HG02610 (cell line): ENCODE measurements around the gene SOBP.

ENCODE experiments used
- ATAC-seq: cut with Tn5 transposase; IDR thresholded peaks from one replicate; pipeline ENCODE4 v1.9.1; 2021; ENCODE audit warnings: mild to moderate bottlenecking, moderate library complexity; ENCODE audit not compliant: unreplicated experiment

Gene SOBP

DNA sequence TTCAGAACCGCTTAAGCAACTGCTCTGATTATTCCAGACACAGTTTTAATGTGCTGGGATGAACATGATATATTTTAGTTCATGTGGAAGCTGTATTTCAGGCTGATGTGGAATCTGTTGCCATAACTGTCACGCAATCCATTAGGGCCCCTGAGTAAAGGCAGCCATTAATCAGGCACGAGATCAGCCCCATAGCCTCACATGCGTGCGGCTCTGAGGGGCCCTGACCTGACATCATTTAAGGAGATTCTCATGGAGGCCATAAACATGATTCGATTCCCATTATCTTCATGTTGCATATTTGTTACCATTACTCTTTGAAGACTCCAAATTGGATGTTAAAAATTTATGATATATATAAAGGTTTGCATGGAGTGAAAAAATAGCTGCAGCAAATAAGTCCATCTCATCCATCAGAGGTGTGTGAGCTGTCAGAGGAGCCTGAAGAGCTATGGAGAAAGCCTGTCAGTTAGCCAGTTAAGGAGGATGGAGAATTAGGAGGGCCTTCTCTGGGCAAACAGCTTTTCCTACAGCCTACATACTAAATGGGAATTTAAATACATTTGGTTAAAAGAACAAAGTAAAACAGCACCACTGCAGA lies 89.6 kb downstream of the SOBP start:
- ATAC-seq, result no peak

DNA sequence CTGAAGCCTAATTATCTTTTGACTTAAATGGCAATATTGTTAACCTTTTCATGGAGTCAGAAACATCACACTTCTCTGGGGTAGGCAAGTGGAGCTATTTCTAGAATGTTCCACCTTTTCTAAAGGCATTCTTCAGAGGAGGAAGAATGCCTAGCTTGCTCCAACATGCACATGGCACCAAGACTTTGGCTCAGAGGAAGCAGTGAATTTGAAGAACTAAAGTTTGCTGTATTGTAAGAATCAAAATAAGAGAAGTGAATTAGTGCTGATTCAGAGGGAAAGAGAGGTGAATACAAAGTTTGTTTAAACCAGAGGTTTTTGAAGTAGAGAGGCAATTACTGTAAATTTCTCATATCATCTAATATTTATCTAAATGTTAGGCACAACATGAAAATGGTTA lies 92.2 kb downstream of the SOBP start:
- no peak for ATAC-seq

DNA sequence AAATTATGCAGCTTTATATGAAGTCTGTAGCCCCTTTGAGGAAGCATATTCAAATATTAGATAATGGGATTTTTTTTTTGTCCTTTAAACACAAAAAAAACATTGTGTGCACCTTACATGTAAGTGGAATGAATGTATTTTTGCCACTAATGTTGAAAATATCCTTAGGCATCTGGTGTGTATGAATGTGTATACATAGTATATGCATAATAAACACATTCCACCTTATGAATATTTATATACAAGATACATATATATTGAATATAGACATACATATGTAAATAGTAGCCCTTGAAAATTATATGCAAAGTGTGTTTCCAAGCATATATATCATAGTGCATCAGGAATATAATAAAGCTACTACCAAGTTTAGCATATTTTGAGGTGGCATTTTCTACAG lies 94.8 kb downstream of the SOBP start:
- ATAC-seq, result no peak

DNA sequence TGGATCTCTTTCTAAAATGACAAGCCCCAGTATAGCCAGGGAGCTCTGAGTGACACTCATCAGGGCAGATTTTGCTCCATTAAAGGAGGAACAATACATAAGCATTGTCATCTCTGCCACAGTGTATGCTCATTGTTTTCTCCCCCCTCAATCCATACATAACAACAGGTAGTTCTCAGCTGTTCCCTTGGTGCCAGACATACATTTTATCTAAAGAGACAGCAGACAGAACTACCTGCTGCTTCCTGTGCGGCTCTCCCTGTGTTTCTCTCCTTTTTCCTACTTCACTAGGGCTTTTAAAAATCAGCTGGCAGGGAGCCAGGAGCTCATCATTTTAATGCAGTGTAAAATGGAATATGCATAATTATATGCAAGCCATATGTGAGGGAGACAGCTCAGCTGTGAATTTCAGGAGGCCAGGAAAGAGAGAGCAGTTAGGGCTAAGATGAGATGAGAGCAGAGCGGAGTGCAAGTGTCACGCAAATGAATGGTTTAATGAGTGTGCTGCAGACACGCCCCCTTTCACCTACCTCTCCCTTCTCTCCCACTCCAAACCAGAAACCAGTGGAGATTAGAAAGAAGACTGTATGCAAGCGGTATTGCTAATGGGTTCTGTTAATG lies 96.0 kb downstream of the SOBP start:
- ATAC-seq, result no peak

DNA sequence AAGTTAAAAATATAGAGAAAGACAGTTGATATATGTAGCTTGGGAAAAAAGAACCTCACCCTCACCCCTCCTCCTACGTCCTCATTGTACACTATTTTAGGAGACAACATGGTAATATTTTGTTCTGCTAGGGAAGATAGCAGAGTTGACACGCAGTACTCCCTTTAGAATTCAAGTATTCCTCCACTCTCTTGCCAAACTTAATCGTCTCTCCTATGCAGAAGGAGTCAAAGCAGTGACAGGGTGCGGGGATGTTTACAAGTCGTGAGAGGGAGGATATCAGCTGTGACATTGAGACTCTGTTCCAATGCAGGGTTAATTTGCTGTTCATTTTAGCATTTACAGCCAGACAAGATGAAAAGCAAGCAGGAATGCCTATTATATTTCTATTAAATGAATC lies 97.5 kb downstream of the SOBP start:
- ATAC-seq, result no peak

DNA sequence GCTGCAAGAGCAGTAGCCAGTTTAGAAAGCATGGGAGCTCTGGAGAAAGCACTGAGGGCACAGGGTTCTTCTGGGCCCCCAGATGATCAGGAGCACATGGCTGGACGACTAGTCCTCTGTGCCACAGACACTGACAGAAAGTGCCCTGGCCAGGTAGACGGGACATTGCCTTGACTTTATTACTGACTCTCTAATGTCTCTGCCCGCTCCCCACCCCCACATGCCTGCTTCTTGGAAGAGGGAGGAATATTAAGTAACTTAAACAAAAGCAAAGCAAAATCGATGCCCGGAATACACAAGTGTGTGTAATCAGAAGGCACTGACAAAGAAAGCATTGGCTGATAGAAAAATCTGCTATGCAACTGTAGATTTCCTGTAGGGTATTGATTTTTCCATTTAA lies 99.3 kb downstream of the SOBP start:
- ATAC-seq, result no peak

DNA sequence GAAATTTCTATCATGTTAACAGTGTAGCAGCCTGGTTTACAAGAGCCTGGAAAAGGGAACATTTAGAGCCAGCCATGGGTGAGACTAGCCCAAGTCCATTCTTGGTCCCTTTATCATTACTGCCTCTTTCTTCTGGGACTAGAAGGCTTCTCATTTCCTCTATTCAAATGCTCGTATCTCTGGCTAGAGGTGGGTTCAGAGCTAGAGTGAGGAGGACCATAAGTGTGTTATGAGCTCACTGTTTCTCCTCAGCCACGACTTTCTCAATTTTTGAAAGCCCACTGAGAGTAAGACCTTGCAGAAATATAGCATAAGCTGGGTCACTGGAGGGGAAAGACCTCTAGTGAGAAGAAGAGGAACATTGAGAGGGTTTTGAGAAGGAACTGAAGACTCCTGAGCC lies 100.0 kb downstream of the SOBP start:
- ATAC-seq, result no peak

DNA sequence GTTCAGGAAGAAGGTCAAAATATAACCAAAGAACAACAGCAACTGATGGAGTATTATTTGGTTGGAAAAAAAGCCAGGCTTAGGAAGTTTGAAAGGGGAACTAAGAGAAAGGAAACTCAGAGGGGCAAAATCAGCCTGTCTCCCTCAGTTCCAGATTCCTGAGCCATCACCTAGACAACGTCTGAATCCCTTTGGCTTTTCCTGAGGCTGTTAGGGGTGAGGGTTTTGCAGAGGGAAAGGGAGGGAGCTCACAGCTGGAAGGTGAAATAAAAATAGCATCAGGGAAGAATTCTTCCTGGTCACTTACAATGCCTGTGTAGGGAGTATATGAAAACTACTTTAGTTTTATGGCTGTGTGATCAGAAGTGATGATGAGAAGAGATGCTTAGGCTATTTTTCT lies 100.5 kb downstream of the SOBP start:
- ATAC-seq, result no peak

DNA sequence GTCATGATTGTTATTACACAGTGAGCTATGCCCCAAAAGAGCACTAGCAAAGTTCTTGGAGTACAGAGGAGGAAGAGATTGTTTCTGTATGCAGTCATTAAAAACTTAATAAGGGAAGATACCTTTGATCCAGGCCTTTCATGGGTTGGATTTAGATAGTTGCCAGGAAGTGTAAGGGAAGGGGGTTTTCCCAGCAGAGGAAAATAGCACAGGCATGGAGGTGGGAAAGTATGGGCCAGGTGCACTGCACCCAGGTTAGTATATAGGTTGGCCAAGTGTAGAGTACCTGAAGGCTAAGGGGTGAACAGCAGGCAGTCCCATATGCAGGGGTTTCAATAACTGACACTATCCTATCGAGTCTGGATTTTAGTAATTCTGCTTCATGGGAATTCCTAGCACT lies 101.4 kb downstream of the SOBP start:
- no peak for ATAC-seq

DNA sequence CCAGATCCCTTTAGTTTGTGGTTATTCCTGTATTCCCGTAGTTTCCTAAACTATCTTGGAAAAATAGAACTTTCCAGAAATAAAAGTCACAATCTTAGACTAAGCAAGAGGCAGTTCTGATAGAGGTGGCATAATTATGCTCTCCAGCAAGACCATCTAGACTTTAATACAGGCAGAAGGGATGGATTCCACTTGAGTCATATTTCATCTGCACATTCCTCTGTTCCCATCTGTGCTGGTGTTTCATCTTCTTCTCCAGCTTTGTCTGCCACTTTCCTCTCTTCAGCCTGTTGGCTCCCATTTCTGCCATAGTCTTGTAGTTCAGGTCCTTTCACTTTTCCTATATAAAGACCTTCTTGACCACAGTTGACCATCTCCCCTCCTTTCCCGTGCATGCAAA lies 102.9 kb downstream of the SOBP start:
- no peak for ATAC-seq

DNA sequence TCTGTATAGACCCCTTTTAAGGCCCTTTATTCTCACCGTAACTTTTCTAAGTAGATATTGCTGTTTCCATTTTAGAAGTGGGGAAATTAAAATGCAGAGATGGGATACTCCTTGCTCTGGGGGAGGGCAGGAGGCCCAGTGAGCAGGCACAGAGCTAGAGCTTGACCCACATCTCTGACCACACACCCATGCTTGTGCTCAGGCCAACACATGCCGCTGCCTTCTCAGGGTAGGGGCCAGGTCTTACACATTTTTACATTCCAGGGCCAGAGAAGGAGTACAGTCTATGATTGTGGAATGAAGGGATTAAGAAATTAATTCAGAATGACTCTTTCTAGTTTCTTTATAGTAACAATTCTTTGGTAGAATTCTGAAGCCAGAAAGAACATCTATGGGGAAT lies 104.8 kb downstream of the SOBP start:
- ATAC-seq, result no peak

DNA sequence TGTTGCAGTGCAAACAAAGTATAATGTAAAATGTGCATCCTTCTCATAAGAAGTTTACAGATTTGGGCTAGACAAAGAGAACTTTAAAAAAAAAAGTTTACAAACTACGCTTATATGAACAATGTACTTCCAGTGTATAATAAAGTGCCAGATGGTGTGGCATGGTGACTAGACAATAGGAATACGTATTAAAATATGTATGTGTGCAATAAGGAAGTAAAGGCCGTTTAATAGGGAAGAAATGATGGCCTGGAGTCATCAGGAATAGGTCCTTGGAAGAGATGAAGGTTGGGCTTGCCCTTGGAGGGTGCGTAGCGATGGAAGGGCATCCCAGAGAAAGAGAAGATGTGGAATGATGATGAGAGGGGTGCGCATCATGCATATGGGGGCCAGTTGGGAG lies 108.2 kb downstream of the SOBP start:
- ATAC-seq, result no peak

DNA sequence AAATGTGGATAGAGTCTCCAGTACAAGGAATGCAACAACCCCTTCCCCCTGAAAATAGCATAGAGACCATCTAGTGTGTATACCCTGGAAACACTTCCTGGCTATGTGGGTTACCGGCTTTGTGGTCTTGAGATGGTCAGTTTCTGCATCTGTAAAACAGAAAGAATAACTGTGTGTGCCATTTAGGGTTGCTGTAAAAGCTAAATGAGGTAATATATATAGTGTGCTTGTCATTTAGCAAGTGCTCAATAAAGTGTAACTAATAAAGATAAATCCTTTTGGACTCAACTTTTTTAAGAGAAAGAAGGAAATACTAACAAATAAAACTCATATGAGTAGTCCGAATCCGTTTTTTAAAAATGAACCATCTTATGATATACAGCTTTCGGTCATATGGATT lies 109.1 kb downstream of the SOBP start:
- ATAC-seq, result no peak

DNA sequence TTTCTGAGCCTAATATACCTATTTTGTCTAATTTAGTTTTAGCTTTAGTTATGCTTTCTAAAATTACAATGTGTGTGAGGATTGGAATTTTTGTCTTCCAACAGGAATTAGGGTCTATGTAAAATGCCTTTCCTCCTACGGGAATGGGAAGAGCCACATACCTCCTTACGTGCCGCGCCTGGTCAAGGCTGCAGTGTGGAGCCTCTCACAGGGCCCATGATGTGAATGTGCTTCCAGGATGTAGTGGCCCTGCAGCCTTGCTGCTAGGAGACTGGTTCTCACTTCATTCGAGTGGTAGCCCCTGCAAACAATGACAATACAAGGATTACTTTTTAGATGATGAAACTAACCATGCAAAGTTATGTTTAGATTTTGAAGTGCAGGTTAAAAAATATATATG lies 110.2 kb downstream of the SOBP start:
- ATAC-seq, result no peak

DNA sequence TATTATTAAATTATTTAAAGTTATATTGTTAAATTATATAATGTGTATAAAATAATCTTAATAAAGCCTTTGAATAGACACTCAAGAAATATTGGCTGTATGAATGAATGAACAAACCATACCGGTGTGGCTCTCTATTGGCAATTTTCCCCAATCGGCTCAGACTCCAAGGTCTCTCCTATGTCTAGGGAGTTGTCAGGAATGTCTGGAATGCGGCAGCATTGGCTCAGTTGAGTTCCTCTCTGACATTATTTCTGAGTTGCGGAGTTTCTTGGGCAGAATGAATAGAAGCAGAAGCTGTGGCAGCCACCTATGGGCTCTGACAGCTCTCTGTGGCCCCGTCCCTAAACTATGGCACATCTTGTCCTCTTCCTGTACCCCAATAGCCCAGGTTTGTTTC lies 111.0 kb downstream of the SOBP start:
- ATAC-seq, result no peak

DNA sequence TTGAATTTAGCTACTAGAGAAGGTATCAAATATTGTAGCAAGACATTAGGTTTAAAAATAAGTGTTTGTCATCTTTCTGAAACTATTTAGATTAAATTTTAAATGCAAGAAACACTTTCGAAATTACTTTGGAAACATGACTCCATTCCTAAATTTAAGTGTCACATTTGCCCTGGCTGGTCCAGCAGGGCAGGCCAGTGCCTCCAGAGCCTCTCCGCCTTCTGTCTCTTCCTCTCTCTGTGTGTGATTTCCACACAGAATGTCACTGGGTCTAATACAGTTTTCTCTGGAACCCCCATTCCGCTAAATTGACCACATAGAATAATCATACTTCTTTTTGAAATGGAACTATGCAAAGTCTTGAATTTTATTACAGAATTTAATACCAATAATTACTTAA lies 111.5 kb downstream of the SOBP start:
- ATAC-seq, result no peak

DNA sequence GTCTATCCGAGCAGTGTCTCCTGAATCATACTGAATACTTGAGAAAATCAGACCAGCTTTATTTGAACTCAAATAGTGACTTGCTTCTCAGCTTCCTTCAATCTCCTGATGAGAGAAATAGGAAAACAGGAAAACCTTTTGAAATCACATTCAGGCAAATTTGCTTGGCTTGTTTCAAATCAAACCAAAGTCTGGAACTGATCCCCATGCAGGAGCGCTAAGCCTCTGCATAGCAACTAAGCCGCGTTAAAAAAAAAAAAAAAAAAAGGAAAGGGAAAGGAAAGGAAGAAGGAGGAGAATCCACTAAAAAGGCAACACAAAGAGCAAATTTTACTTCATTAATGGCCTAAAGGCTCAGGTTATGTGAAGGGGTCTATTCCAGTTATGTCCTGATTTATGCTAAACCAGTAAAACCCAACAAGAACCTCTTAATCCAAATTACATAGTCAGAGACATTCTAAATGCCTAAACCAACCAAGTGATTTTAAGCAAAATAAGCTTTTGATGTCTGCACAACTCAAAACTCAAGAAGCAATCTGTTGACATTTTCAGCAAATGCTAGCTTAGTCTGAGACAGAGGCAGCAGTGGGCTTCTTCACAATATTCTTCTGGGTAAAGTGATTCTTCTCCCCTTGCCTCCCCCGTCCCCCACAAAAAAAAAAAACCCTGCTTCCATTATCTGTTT lies 112.5 kb downstream of the SOBP start:
- no peak for ATAC-seq

DNA sequence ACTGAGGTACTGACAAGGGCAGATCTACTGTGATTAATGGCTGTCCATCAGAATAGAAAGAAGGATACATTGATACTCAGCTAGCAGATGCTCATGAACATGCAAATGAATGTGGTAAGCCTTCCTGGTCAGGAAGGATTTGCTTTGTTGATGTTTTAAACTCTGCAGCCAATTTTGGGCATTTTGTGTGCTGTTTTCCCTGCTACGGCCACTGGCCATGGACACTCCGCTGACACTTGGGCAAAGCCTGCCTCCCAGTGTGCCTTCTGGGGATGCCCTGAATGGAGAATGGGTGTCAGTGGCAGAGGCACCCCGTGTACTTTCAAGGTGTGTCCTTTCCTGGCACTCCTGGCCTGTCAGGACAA lies 113.1 kb downstream of the SOBP start:
- no peak for ATAC-seq

DNA sequence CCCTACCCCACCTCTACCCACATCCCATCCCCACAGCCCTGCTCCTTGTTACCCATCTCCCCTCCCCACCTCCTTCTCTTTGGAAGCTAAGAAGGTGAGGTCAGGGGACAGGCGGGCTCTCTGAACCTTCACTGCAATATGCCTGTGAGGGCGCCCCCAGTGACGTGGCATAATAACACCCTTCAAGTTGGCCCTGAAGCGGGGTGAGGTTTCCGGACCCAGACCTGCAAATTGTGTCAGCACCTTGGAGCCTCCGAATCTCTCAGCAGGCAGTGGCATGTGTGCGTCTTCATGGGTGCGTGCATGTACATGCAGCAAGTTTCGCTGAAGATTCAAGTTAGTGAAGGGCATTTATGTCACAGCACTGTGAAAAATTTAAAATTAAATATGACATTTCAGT lies 114.6 kb downstream of the SOBP start:
- ATAC-seq, result no peak

DNA sequence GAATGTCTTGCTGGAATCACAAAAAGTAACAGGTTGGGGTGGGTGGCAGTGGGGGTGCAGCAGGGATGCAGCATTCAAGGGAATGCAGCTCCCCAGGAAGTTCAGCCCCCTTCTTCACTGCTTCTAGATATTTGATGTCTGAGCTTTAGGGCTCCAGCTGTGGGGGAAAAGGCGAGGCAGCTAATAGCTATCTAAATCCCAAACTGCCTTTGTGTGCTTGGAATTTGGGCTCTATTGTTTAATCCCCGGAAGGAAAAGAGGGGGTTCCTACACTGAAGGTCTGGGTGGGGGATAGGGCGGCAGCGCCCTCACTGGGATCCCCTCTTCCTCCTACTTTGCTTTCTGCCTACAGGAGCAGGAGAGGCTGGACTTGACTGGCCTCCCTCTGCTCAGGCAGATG lies 116.5 kb downstream of the SOBP start:
- no peak for ATAC-seq

DNA sequence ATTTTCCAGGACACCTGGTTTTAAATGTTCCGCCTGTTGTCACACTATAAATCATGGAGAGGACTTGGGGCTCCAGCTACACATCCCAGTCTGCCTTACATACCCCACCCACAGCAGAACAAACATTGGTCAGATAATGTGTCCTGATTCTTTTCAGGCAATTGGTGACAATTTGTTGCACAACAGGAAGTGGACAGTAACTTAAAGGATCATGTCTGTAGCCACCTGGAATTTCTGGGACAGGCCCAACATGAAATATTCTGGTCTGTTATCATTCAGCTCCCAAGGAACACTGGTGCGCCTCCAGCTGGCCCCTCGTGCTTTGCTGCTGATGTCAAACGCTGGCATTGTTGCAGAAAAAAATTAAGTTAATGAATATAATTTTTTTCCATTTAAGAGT lies 117.2 kb downstream of the SOBP start:
- ATAC-seq, result no peak

DNA sequence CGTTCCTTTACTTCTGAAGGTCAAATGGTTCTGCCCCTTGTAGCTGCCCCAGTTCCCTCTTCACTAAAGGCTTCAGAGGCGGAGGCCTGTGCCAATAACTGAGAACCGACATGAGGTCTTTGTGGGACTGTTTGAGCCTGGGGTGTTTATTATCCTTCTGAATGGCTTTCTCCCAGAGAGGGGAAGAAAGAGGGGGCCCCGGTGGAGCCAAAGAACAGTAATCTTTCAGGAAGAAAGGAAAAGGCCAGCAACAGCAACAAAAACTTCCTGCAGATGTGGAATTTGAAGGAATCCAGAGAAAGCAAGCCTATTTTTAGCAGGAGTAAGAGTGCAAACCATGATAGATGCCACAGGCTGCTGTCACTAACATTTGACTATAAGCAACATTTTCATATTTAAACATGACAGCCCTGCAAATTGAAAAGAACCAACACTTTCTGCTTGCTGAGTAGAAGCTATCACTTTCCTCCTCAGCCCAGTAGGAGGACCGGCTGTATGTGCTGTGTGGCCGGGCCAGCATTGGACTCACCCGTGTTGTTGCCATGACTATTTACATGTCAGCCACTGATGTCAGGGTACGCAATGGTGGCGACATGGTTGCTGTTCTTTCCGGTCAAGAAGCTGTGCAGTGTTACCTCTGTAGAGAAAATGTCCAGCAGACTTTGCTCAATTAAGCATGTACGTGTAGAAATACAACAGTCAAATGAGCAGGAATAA lies 121.3 kb downstream of the SOBP start:
- no peak for ATAC-seq
